Upper lobe of left lung (tissue), 6 donors: ENCODE results near the gene CHCHD6. TPM values are rescaled to one million over a fixed set of nuclear protein-coding genes. Genes with fewer than 3 reads are reported as not detected.

Experiments
- ATAC-seq, 2 donors: fragments of 200-7000 bp; cut with Tn5 transposase; one replicate each; pipeline ENCODE4 v1.9.1; 2022; ENCODE audit warnings: mild to moderate bottlenecking in 2 of 2, moderate library complexity in 2 of 2; ENCODE audit not compliant: low FRiP score in 2 of 2
- DNase-seq, 2 donors: peaks; one replicate each; pipeline ENCODE4 v3.0.0-alpha.2; 2019 to 2020
- H3K27ac ChIP-seq, 4 donors: fragments of 200-600 bp; sonication (generic); one replicate each; pipeline ENCODE4 v1.5.1; 2016 to 2019
- H3K27me3 ChIP-seq, 4 donors: fragments of 200-600 bp; sonication (generic); one replicate each; pipeline ENCODE4 v1.5.1; 2017 to 2019
- H3K36me3 ChIP-seq, 4 donors: fragments of 200-600 bp; sonication (generic); one replicate each; pipeline ENCODE4 v1.5.1; 2016 to 2019
- H3K4me1 ChIP-seq, 4 donors: fragments of 200-600 bp; sonication (generic); one replicate each; pipeline ENCODE4 v1.5.1; 2018 to 2019
- H3K4me3 ChIP-seq, 4 donors: fragments of 200-600 bp; sonication (generic); one replicate each; pipeline ENCODE4 v1.5.1; 2017 to 2019; ENCODE audit warnings: mild to moderate bottlenecking in 2 of 4, moderate library complexity in 1 of 4
- H3K9me3 ChIP-seq, 4 donors: fragments of 200-600 bp; sonication (generic); one replicate each; pipeline ENCODE4 v1.5.1; 2018 to 2019
- EP300 ChIP-seq, 4 donors: sonication (generic); formaldehyde crosslinking; IDR thresholded peaks; one replicate each; pipeline ENCODE4 v1.5.1; 2017; ENCODE audit warnings: antibody characterized with exemption in 4 of 4, control low read depth in 2 of 4
- POLR2A ChIP-seq, 4 donors: fragments of 450-650 bp; IDR thresholded peaks; one replicate each; pipeline ENCODE4 v1.5.1; 2016 to 2017; ENCODE audit warnings: antibody characterized with exemption in 4 of 4, mild to moderate bottlenecking in 2 of 4
- POLR2AphosphoS5 ChIP-seq, 2 donors: sonication (generic); formaldehyde crosslinking; IDR thresholded peaks; one replicate each; pipeline ENCODE4 v1.5.1; 2017; ENCODE audit warnings: antibody characterized with exemption in 2 of 2
- WGBS, 2 donors: methylation state at CpG; one replicate each; pipeline ENCODE4 v1.1.5; 2017 to 2018; 5-methylcytosine and 5-hydroxymethylcytosine counted together
- total RNA-seq, 6 donors: library from RNA; depleted of rRNA in 4 of 6; stranded (reverse); fragments of >200 nt in 4 of 6; gene quantifications; one replicate each; pipeline versions ENCODE4 v1.1.0 to v1.2.1, GENCODE V29; 2016 to 2021
- TF ChIP-seq, protein P1 (sequence below), 6 experiments: fragments of 450-650 bp in 4 of 6; fragments of 200-600 bp in 2 of 6; sonication (generic) in 2 of 6; IDR thresholded peaks; one replicate each; pipeline ENCODE4 v1.5.1; 2016 to 2019; ENCODE audit warnings: antibody characterized with exemption in 6 of 6
- donor health status: DM: no; HTN: no; CAD: no; lungs with moderate emphysema.
- donor health status: DM: no; HTN: yes; CAD: no; lungs with severe emphysema.

The CHCHD6 gene
- total RNA-seq, 6 donors from 2014 or later = 16.6 to 35.6 (median 21.8) TPM

DNA sequence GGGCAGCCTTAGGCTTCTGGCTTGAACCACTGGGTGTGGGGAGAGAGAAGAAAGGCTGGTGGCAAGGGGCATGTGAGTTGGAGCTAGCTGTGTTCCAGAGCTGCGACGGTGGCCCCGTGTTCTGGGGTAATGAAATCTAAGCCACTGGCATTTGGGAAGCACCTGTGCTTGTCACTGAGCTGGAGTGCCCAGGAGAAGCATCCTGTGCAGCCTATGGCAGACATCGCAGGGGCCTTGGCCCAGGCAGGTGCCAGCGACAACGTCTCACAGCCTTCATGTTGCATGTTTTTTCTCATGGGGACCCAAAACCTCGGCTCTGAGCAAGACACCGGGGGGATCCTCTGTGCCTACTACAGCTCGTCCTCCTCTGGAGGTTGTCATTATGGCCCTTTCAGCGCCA lies 187.8 kb downstream of the CHCHD6 start:
- 93 to 100% methylated on average over 3 to 10 of the region's 10 CpGs for WGBS, 2 donors
- DNase-seq (no peak), ATAC-seq (no peak)
- Histone ChIP-seq H3K36me3 (no peaks in the 10 kb centered on the region), H3K27me3 (no peaks in the 10 kb centered on the region), H3K4me3 (no peak overlapping the region), H3K4me1 (peaks cover 3 to 10% (median 6%) of the 10 kb centered on the region in 4 donors), H3K27ac (no peak overlapping the region), H3K9me3 (no peaks in the 10 kb centered on the region)
- TF ChIP-seq POLR2AphosphoS5 (IDR thresholded peaks at IDR 0.05) (no peak), POLR2A (IDR thresholded peaks at IDR 0.05) (no peak), EP300 (IDR thresholded peaks at IDR 0.05) (no peak)
- TF ChIP-seq, protein P1, sequence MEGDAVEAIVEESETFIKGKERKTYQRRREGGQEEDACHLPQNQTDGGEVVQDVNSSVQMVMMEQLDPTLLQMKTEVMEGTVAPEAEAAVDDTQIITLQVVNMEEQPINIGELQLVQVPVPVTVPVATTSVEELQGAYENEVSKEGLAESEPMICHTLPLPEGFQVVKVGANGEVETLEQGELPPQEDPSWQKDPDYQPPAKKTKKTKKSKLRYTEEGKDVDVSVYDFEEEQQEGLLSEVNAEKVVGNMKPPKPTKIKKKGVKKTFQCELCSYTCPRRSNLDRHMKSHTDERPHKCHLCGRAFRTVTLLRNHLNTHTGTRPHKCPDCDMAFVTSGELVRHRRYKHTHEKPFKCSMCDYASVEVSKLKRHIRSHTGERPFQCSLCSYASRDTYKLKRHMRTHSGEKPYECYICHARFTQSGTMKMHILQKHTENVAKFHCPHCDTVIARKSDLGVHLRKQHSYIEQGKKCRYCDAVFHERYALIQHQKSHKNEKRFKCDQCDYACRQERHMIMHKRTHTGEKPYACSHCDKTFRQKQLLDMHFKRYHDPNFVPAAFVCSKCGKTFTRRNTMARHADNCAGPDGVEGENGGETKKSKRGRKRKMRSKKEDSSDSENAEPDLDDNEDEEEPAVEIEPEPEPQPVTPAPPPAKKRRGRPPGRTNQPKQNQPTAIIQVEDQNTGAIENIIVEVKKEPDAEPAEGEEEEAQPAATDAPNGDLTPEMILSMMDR (IDR thresholded peaks at IDR 0.05) = no peak

DNA sequence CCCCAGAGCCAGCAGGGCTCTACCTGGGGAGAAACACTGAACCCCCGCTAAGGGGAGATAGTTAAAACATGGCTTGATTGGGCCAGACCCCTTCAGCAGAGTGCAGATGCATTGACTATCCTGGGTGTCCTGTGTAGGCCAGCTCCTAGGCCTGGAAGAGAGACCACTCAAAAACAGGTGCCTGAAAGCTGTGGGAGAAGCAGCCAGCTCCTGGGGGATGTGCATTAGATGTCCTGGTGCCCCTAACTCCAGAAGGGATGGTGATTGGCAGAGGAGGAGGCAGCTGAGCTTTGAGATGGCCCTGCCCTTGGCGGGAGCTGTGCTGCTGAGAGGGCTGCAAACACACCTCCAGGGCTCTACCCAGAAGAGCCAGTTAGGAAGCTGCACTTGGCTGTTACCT lies 189.6 kb downstream of the CHCHD6 start:
- H3K4me3 ChIP-seq = no peak overlapping the region
- H3K36me3 ChIP-seq = no peaks in the 10 kb centered on the region
- TF ChIP-seq, protein P1 (IDR thresholded peaks at IDR 0.05) = no peak
- TF ChIP-seq POLR2A (IDR thresholded peaks at IDR 0.05) = no peak
- no peak for TF ChIP-seq POLR2AphosphoS5 (IDR thresholded peaks at IDR 0.05)
- TF ChIP-seq EP300 (IDR thresholded peaks at IDR 0.05) = no peak
- H3K27me3 ChIP-seq = no peaks in the 10 kb centered on the region
- no peak for ATAC-seq
- H3K27ac ChIP-seq = no peak overlapping the region
- 100% methylated on average over 2 of the region's 2 CpGs for WGBS, 2 donors
- peaks cover 0 to 10% (median 4%) of the 10 kb centered on the region in 4 donors for H3K4me1 ChIP-seq
- no peaks in the 10 kb centered on the region for H3K9me3 ChIP-seq
- DNase-seq = no peak

DNA sequence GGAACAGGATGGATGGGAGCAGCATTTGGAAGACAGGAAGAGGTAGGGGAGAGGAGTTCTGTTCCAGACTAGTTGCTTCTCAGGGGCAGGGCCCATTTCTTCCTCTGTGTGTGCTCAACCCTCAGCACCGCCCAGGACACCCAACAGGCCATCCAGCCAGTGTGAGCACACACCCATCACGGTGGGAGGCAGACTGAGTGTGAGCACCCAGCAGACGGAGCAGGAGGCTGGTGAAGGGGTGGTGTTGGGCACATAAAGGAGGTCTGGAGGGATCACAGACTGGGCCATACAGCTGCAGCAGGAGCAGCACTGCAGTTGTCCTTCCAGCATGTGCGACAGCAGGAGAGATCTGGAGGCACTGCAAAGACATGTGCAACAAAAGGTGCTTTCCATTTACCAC lies 190.4 kb downstream of the CHCHD6 start:
- H3K27ac ChIP-seq = no peak overlapping the region
- DNase-seq (no peak), ATAC-seq (no peak)
- no peaks in the 10 kb centered on the region for H3K27me3 ChIP-seq
- no peaks in the 10 kb centered on the region for H3K36me3 ChIP-seq
- TF ChIP-seq, protein P1 (IDR thresholded peaks at IDR 0.05) = no peak
- TF ChIP-seq EP300 (IDR thresholded peaks at IDR 0.05) (no peak), POLR2A (IDR thresholded peaks at IDR 0.05) (no peak), POLR2AphosphoS5 (IDR thresholded peaks at IDR 0.05) (no peak)
- peaks cover 0 to 10% (median 4%) of the 10 kb centered on the region in 4 donors for H3K4me1 ChIP-seq
- H3K4me3 ChIP-seq = no peak overlapping the region
- H3K9me3 ChIP-seq = no peaks in the 10 kb centered on the region
- 92 to 100% methylated on average over 4 of the region's 4 CpGs for WGBS, 2 donors

DNA sequence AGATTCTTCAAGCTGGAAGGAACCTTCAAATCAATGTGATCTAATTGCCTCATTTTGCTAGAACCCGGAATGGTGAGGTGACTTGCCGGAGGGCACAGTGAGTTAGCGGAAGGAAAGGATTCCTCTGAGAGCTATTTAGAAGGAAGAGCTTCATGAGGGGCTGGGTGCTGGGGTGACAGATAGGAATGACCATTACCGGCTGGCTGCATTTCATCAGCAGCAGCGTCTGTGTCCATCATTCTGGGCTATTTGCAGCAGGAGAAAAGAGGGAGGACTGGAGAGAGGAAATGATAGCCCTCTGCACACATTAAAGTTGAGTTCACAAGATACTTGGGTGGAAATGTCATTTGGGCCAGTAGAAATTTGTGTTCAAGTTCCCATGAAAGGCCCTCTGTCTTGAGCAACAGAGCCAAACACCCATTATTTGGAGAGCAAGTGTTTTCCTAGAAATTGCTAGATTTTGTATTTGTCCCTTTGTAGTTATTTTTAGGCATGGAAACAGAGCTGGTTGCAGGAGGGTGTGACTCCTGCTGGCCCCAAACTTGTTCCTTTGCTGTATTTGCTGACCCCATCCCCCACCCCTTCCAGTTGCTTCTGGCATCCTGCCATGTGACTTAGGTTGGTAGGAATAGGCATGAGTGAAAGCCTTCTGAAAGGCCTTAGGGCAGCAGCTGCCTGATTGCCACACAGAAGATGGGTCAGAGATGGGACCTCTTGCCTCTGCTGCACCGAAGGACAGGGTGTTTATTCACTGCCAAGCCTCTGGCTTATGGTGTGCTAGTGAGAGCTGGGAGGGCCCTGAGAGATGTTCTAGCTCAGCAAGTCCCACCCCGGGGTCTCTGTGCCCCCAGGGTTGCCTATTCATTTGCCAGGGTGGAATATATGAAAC lies 191.4 kb downstream of the CHCHD6 start:
- Histone ChIP-seq H3K27me3 (no peaks in the 10 kb centered on the region), H3K4me3 (no peak overlapping the region), H3K27ac (no peak overlapping the region), H3K4me1 (peaks cover 0 to 10% (median 4%) of the 10 kb centered on the region in 4 donors), H3K9me3 (no peaks in the 10 kb centered on the region), H3K36me3 (no peaks in the 10 kb centered on the region)
- DNase-seq (no peak), ATAC-seq (no peak)
- WGBS, 2 donors = 83 to 89% methylated on average over 6 to 7 of the region's 7 CpGs
- TF ChIP-seq EP300 (IDR thresholded peaks at IDR 0.05) = no peak
- no peak for TF ChIP-seq POLR2AphosphoS5 (IDR thresholded peaks at IDR 0.05)
- TF ChIP-seq, protein P1 (IDR thresholded peaks at IDR 0.05) = no peak
- no peak for TF ChIP-seq POLR2A (IDR thresholded peaks at IDR 0.05)
